HepG2 (cell line): ENCODE results near the gene CD7. TPM values are rescaled to one million over a fixed set of nuclear protein-coding genes. Genes with fewer than 3 reads are reported as not detected.

Source experiments
- ASH2L ChIP-seq: fragments of 300-600, 200-600 bp; sonication (generic); IDR thresholded peaks from 2 replicates; pipeline ENCODE4 v1.7.0; 2017; ENCODE audit warnings: low read depth, mild to moderate bottlenecking, moderate library complexity, mixed read lengths, low read length; ENCODE audit not compliant: insufficient read length
- BORCS8-MEF2B ChIP-seq: sonication (generic); formaldehyde crosslinking; IDR thresholded peaks from 2 replicates; pipeline ENCODE4 v1.8.0; 2022; ENCODE audit warnings: mild to moderate bottlenecking, missing genetic modification reagents
- ELF3 ChIP-seq: IDR thresholded peaks from 2 replicates; pipeline ENCODE4 v1.6.1; 2016; ENCODE audit warnings: missing genetic modification reagents, missing compliant biosample characterization
- FOSL2 ChIP-seq: sonication (generic); formaldehyde crosslinking; IDR thresholded peaks from 2 replicates; pipeline ENCODE4 v1.4.0; 2020; ENCODE audit warnings: missing genetic modification reagents
- GTF2F1 ChIP-seq: fragments of 150-350 bp; IDR thresholded peaks from 2 replicates; pipeline ENCODE4 v1.6.1; 2014; ENCODE audit warnings: low read length
- HCFC1 ChIP-seq: fragments of 150-350 bp; IDR thresholded peaks from 2 replicates; pipeline ENCODE4 v1.6.1; 2014; ENCODE audit warnings: low read depth, low read length
- JUN ChIP-seq: sonication (generic); formaldehyde crosslinking; IDR thresholded peaks from 2 replicates; pipeline ENCODE4 v1.4.0; 2020; ENCODE audit warnings: mild to moderate bottlenecking, missing genetic modification reagents
- KDM4B ChIP-seq: sonication (generic); formaldehyde crosslinking; IDR thresholded peaks from 2 replicates; pipeline ENCODE4 v1.4.0; 2020; ENCODE audit warnings: missing genetic modification reagents
- KLF6 ChIP-seq: IDR thresholded peaks from 2 replicates; pipeline ENCODE4 v1.8.0; 2016; ENCODE audit warnings: missing biosample characterization, missing genetic modification reagents
- NONO ChIP-seq, 2 experiments: fragments of 450-650 bp in 1 of 2; sonication (generic) in 1 of 2; formaldehyde crosslinking in 1 of 2; IDR thresholded peaks in 1 of 2; conservative IDR thresholded peaks in 1 of 2; 2 replicates each; pipeline versions ENCODE4 v1.6.1 to v1.8.0; 2017 to 2022; ENCODE audit warnings: mild to moderate bottlenecking in 1 of 2, missing genetic modification reagents in 1 of 2, moderate library complexity in 1 of 2
- NRL ChIP-seq: sonication (generic); formaldehyde crosslinking; IDR thresholded peaks from 2 replicates; pipeline ENCODE4 v1.5.0; 2020; ENCODE audit warnings: missing genetic modification reagents, mild to moderate bottlenecking, moderate library complexity, borderline replicate concordance
- PITX1 ChIP-seq: sonication (generic); formaldehyde crosslinking; IDR thresholded peaks from 2 replicates; pipeline ENCODE4 v1.5.1; 2020; ENCODE audit warnings: mild to moderate bottlenecking, missing genetic modification reagents
- REXO4 ChIP-seq: sonication (generic); formaldehyde crosslinking; IDR thresholded peaks from 2 replicates; pipeline ENCODE4 v1.8.0; 2022; ENCODE audit warnings: missing genetic modification reagents, mild to moderate bottlenecking, borderline replicate concordance
- TOPORS ChIP-seq: sonication (generic); formaldehyde crosslinking; IDR thresholded peaks from 2 replicates; pipeline ENCODE4 v1.8.0; 2023; ENCODE audit warnings: mild to moderate bottlenecking, missing genetic modification reagents
- U2AF2 ChIP-seq: fragments of 200-400 bp; formaldehyde crosslinking; IDR thresholded peaks from 2 replicates; pipeline ENCODE4 v1.6.1; 2017; ENCODE audit warnings: low read depth, mild to moderate bottlenecking, low read length
- ZKSCAN1 ChIP-seq: fragments of 150-350 bp; IDR thresholded peaks from 2 replicates; pipeline ENCODE4 v1.6.1; 2014; ENCODE audit warnings: low read length
- ZNF225 ChIP-seq: sonication (generic); formaldehyde crosslinking; IDR thresholded peaks from 2 replicates; pipeline ENCODE4 v1.4.0; 2020; ENCODE audit warnings: mild to moderate bottlenecking, missing genetic modification reagents
- ZNF546 ChIP-seq: sonication (generic); formaldehyde crosslinking; conservative IDR thresholded peaks from 2 replicates; pipeline ENCODE4 v1.8.1; 2023; ENCODE audit warnings: mild to moderate bottlenecking, missing genetic modification reagents
- polyA plus RNA-seq, 8 experiments: library from polyadenylated mRNA; depleted of rRNA in 3 of 8; stranded (reverse) in 7 of 8; unstranded in 1 of 8; fragments of >200 nt; fragmentation: Illumina TruSeq in 4 of 8; extraction: Trizol in 4 of 8; gene quantifications; 2 replicates each; pipeline versions ENCODE4 v1.2.1 to v1.2.3, GENCODE V29; 2011 to 2016; ENCODE audit warnings: low read depth in 4 of 8, missing spikeins in 1 of 8, mixed read lengths in 1 of 8; ENCODE audit not compliant: insufficient read depth in 1 of 8
- total RNA-seq, 5 experiments: library from RNA; depleted of rRNA; stranded (reverse); fragments of >200 nt; fragmentation: Illumina TruSeq; extraction: Trizol; gene quantifications; 2 replicates each; pipeline ENCODE4 v1.2.3, GENCODE V29; 2016; ENCODE audit warnings: low read depth in 1 of 5
- TF ChIP-seq, protein P1 (sequence below): IDR thresholded peaks from 2 replicates; pipeline ENCODE4 v1.6.1; 2016; ENCODE audit warnings: missing compliant biosample characterization, missing genetic modification reagents, borderline replicate concordance
- TF ChIP-seq, protein P2 (sequence below): IDR thresholded peaks from 2 replicates; pipeline ENCODE4 v1.6.1; 2018; ENCODE audit warnings: missing genetic modification reagents, mild to moderate bottlenecking, missing compliant biosample characterization
- TF ChIP-seq, protein P3 (sequence below): sonication (generic); formaldehyde crosslinking; IDR thresholded peaks from 2 replicates; pipeline ENCODE4 v1.4.0; 2020; ENCODE audit warnings: missing genetic modification reagents
- TF ChIP-seq, protein P4 (sequence below): sonication (generic); formaldehyde crosslinking; IDR thresholded peaks from 2 replicates; pipeline ENCODE4 v1.4.0; 2020; ENCODE audit warnings: missing genetic modification reagents
- TF ChIP-seq, protein P5 (sequence below): sonication (generic); formaldehyde crosslinking; IDR thresholded peaks from 2 replicates; pipeline ENCODE4 v1.5.1; 2020; ENCODE audit warnings: mild to moderate bottlenecking, missing genetic modification reagents, moderate library complexity

Gene CD7
- total and polyA plus RNA-seq, 2 of the 13 experiments (the other 11 are each of a cell fraction or from before 2014, with no cell fraction given), result 67.6 to 76.4 TPM

DNA sequence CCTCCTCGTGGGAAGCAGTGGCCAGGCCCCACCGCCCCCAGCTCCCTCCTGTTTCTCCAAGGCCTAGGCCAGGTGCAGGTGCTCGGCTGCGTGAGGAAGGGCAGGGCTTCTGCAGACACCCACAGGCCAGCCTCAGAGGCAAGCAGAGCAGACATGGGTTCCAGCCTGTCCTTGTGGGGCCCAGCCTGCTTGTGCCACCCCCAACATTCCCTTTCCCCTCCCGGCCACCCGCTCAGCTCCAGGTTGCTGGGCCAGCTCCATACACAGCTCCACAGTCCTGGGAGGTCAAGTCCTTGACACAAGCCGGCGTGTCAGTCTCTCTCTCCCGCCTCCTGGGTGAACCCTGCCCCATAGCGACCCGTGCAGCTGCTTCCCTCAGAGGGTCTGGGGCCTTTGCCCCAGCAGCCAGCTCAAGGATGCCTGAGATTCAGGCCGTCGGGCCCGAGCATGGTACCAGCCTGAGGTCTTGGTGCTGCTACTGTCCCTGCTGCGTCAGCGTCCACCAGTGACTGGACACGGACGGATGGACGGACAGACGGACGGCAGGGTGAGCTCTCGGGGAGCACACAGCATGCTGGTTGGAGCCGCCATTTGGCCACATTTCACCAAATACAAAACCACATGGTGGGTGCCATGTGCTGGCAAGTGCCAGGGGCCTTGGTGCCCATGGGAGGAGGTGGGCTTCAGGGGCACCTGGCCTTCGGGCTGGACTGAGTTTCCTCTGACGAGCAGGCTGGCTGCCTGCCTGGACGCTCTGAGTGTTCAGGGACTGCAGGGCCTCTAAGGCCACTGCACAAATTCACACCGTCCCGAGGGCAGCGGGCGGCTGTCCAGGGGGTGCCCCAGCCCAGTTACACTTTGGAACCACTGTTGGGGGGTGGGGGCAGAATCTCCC, 8.1 kb upstream of the CD7 start (continued):
- TF ChIP-seq NRL (peak; percentile 94), BORCS8-MEF2B (CRISPR knock-in tag) (peak; percentile 72; the same call in 1 of the 2 replicates), JUN (CRISPR knock-in tag) (peak; percentile 64; the same call in 1 of the 2 replicates), ZNF225 (CRISPR knock-in tag) (no peak), KDM4B (CRISPR knock-in tag) (no peak), REXO4 (no peak), TOPORS (CRISPR knock-in tag) (no peak), ZNF546 (no peak), ASH2L (no peak), U2AF2 (no peak), ELF3 (peak; percentile 49), FOSL2 (CRISPR knock-in tag) (peak; percentile 46), KLF6 (CRISPR knock-in tag) (no peak), NONO (IDR thresholded peaks at IDR 0.05) (no peak), NONO (CRISPR knock-in tag; conservative IDR thresholded peaks at IDR 0.05) (peak; percentile 95), ZKSCAN1 (no peak), PITX1 (CRISPR knock-in tag) (peak; percentile 91), GTF2F1 (0 out of 2 replicates have a peak, but pooled peaks have one; percentile 60), HCFC1 (no peak)
- TF ChIP-seq, protein P1, sequence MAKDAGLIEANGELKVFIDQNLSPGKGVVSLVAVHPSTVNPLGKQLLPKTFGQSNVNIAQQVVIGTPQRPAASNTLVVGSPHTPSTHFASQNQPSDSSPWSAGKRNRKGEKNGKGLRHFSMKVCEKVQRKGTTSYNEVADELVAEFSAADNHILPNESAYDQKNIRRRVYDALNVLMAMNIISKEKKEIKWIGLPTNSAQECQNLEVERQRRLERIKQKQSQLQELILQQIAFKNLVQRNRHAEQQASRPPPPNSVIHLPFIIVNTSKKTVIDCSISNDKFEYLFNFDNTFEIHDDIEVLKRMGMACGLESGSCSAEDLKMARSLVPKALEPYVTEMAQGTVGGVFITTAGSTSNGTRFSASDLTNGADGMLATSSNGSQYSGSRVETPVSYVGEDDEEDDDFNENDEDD (CRISPR knock-in tag), result peak; percentile 68
- TF ChIP-seq, protein P2, sequence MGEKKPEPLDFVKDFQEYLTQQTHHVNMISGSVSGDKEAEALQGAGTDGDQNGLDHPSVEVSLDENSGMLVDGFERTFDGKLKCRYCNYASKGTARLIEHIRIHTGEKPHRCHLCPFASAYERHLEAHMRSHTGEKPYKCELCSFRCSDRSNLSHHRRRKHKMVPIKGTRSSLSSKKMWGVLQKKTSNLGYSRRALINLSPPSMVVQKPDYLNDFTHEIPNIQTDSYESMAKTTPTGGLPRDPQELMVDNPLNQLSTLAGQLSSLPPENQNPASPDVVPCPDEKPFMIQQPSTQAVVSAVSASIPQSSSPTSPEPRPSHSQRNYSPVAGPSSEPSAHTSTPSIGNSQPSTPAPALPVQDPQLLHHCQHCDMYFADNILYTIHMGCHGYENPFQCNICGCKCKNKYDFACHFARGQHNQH (CRISPR knock-in tag), result 0 out of 2 replicates have a peak, but pooled peaks have one; percentile 41
- TF ChIP-seq, protein P3, sequence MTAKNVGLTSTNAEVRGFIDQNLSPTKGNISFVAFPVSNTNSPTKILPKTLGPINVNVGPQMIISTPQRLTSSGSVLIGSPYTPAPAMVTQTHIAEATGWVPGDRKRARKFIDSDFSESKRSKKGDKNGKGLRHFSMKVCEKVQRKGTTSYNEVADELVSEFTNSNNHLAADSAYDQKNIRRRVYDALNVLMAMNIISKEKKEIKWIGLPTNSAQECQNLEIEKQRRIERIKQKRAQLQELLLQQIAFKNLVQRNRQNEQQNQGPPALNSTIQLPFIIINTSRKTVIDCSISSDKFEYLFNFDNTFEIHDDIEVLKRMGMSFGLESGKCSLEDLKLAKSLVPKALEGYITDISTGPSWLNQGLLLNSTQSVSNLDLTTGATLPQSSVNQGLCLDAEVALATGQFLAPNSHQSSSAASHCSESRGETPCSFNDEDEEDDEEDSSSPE (CRISPR knock-in tag), result peak; percentile 88
- TF ChIP-seq, protein P4, sequence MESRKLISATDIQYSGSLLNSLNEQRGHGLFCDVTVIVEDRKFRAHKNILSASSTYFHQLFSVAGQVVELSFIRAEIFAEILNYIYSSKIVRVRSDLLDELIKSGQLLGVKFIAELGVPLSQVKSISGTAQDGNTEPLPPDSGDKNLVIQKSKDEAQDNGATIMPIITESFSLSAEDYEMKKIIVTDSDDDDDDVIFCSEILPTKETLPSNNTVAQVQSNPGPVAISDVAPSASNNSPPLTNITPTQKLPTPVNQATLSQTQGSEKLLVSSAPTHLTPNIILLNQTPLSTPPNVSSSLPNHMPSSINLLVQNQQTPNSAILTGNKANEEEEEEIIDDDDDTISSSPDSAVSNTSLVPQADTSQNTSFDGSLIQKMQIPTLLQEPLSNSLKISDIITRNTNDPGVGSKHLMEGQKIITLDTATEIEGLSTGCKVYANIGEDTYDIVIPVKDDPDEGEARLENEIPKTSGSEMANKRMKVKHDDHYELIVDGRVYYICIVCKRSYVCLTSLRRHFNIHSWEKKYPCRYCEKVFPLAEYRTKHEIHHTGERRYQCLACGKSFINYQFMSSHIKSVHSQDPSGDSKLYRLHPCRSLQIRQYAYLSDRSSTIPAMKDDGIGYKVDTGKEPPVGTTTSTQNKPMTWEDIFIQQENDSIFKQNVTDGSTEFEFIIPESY (CRISPR knock-in tag), result peak; percentile 69; the same call in 1 of the 2 replicates
- TF ChIP-seq, protein P5, sequence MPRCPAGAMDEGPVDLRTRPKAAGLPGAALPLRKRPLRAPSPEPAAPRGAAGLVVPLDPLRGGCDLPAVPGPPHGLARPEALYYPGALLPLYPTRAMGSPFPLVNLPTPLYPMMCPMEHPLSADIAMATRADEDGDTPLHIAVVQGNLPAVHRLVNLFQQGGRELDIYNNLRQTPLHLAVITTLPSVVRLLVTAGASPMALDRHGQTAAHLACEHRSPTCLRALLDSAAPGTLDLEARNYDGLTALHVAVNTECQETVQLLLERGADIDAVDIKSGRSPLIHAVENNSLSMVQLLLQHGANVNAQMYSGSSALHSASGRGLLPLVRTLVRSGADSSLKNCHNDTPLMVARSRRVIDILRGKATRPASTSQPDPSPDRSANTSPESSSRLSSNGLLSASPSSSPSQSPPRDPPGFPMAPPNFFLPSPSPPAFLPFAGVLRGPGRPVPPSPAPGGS (CRISPR knock-in tag), result peak; percentile 66; the same call in 1 of the 2 replicates
